Stimulated activated CD8-positive, alpha-beta memory T cell treated with anti-CD3 and anti-CD28 coated beads, Interleukin-4, amount 100 ng/mL, for 4 hours (primary cell): ENCODE data around the gene NDOR1.

Source experiments
- DNase-seq, 2 donors: peaks; one replicate each; pipeline ENCODE4 v3.0.0-alpha.2; 2020; ENCODE audit warnings: low read depth in 2 of 2, low spot score in 1 of 2

NDOR1 gene

GRCh38 chr9:137167747-137168572, 37.5 kb upstream of the NDOR1 start:
- DNase-seq = no peak

- no peak for DNase-seq
Measured at GRCh38 chr9:137168573-137168903, 37.0 kb upstream of the NDOR1 start.

GRCh38 chr9:137168904-137169856, 36.3 kb upstream of the NDOR1 start:
- DNase-seq = no peak

GRCh38 chr9:137169896-137170358, 35.6 kb upstream of the NDOR1 start, which contains the start of gene LRRC26:
Gene LRRC26 (minus strand): TSS chr9:137170051. CDS start chr9:137169943, 108 bp downstream.
- no peak for DNase-seq

GRCh38 chr9:137170486-137171148, 34.9 kb upstream of the NDOR1 start:
- DNase-seq = no peak

GRCh38 chr9:137171149-137171900, 34.2 kb upstream of the NDOR1 start:
- DNase-seq = no peak

GRCh38 chr9:137172901-137173795, 32.4 kb upstream of the NDOR1 start:
- no peak for DNase-seq

- DNase-seq = no peak
Measured at GRCh38 chr9:137173796-137174664, 31.5 kb upstream of the NDOR1 start.

- no peak for DNase-seq
Measured at GRCh38 chr9:137174722-137175293, 30.7 kb upstream of the NDOR1 start.

GRCh38 chr9:137175345-137175961, 30.0 kb upstream of the NDOR1 start:
- DNase-seq = no peak

- no peak for DNase-seq
Measured at GRCh38 chr9:137176302-137177182, 29.0 kb upstream of the NDOR1 start.

GRCh38 chr9:137178201-137178938, 27.1 kb upstream of the NDOR1 start:
- DNase-seq = no peak

GRCh38 chr9:137178939-137179630, 26.4 kb upstream of the NDOR1 start:
- DNase-seq = no peak

GRCh38 chr9:137179761-137180160, 25.7 kb upstream of the NDOR1 start:
- DNase-seq = no peak

GRCh38 chr9:137180491-137180890, 25.0 kb upstream of the NDOR1 start:
- DNase-seq = no peak

GRCh38 chr9:137181680-137182079, 23.8 kb upstream of the NDOR1 start:
- no peak for DNase-seq
